GM12878 (cell line): ENCODE measurements around the gene AP2A2. TPM values are rescaled to one million over a fixed set of nuclear protein-coding genes. Genes with fewer than 3 reads are reported as not detected.

Experiments
- ATAC-seq: fragments of 200-7000 bp; cut with Tn5 transposase; 3 replicates; pipeline ENCODE4 v1.9.1; 2020; ENCODE audit warnings: mild to moderate bottlenecking, moderate library complexity
- BruUV-seq: library from RNA; stranded (reverse); fragments of 400-500 nt; replicated peaks from 2 replicates; lab custom pipeline; 2021; lab: Mats Ljungman, UMichigan
- CTCF ChIA-PET: fragments of 300-600 bp; sonication (Branson Sonifier 250); formaldehyde crosslinking; extraction: SDS; loops from one replicate; lab custom pipeline; 2021; ENCODE audit warnings: inconsistent platforms; lab: Yijun Ruan, JAX
- POLR2A ChIA-PET: fragments of 350-600 bp; formaldehyde crosslinking; extraction: SDS; loops from one replicate; lab custom pipeline; 2021; ENCODE audit warnings: inconsistent platforms; lab: Charles Lee
- RAD21 ChIA-PET: fragments of 300-600 bp; sonication (Branson Sonifier 250); formaldehyde crosslinking; loops from one replicate; lab custom pipeline; 2023; ENCODE audit warnings: antibody characterized with exemption; ENCODE audit not compliant: unreplicated experiment; lab: Charles Lee
- SMC1A ChIA-PET: fragments of 300-600 bp; sonication (Branson Sonifier 250); formaldehyde crosslinking; loops from one replicate; lab custom pipeline; 2023; ENCODE audit not compliant: unreplicated experiment, uncharacterized antibody; lab: Charles Lee
- DNase-seq: peaks from one replicate; pipeline ENCODE4 v3.0.0-alpha.2; 2011; ENCODE audit warnings: low read depth, low spot score
- FAIRE-seq: peaks from 3 replicates; lab custom pipeline; 2011; peaks lifted over from hg19 to GRCh38; lab: Jason Lieb, UNC
- H2AFZ ChIP-seq: 2 replicates; pipeline ENCODE4 v1.6.0; 2011; ENCODE audit warnings: low read depth, low read length, control low read depth; ENCODE audit not compliant: control insufficient read depth
- H3K27ac ChIP-seq: 2 replicates; pipeline ENCODE4 v1.5.1; 2011; ENCODE audit warnings: control low read depth; ENCODE audit not compliant: control insufficient read depth, insufficient read depth
- H3K27me3 ChIP-seq, 2 experiments: replicated peaks in 1 of 2; 2 replicates each; pipeline versions ENCODE4 v1.6.0 to v1.6.1; 2011; ENCODE audit warnings: low read length in 1 of 2; ENCODE audit not compliant: control insufficient read depth in 2 of 2, insufficient read depth in 2 of 2
- H3K36me3 ChIP-seq, 2 experiments: 2 replicates each; pipeline ENCODE4 v1.5.1; 2011; ENCODE audit warnings: low read length in 1 of 2; ENCODE audit not compliant: control insufficient read depth in 2 of 2, insufficient read depth in 2 of 2
- H3K4me1 ChIP-seq: 2 replicates; pipeline ENCODE4 v1.6.1; 2011; ENCODE audit warnings: mild to moderate bottlenecking, low read length, moderate library complexity, mixed read lengths; ENCODE audit not compliant: control insufficient read depth, insufficient read depth
- H3K4me2 ChIP-seq: 2 replicates; pipeline ENCODE4 v1.6.0; 2011; ENCODE audit warnings: control low read depth; ENCODE audit not compliant: control insufficient read depth, insufficient read depth
- H3K4me3 ChIP-seq: fragments of 200-600 bp; sonication (generic); 2 replicates; pipeline ENCODE4 v1.5.1; 2016
- H3K79me2 ChIP-seq: 2 replicates; pipeline ENCODE4 v1.6.0; 2011; ENCODE audit warnings: low read length; ENCODE audit not compliant: control insufficient read depth, insufficient read depth
- H3K9ac ChIP-seq: 2 replicates; pipeline ENCODE4 v1.8.0; 2011; ENCODE audit warnings: low read length, control low read depth, mixed read lengths; ENCODE audit not compliant: control insufficient read depth, insufficient read depth
- H3K9me3 ChIP-seq: replicated peaks from 3 replicates; pipeline ENCODE4 v1.5.1; 2011; ENCODE audit warnings: mild to moderate bottlenecking, low read length; ENCODE audit not compliant: control insufficient read depth, insufficient read depth
- H4K20me1 ChIP-seq: 2 replicates; pipeline ENCODE4 v1.6.0; 2011; ENCODE audit not compliant: control insufficient read depth, insufficient read depth
- BMI1 ChIP-seq: fragments of 450-650 bp; IDR thresholded peaks from 2 replicates; pipeline ENCODE4 v1.6.1; 2016; ENCODE audit warnings: mild to moderate bottlenecking, moderate library complexity, borderline replicate concordance
- CREB1 ChIP-seq: IDR thresholded peaks from 2 replicates; pipeline ENCODE4 v1.6.1; 2012; ENCODE audit warnings: low read depth, mild to moderate bottlenecking, inconsistent platforms
- CREM ChIP-seq: IDR thresholded peaks from 2 replicates; pipeline ENCODE4 v1.6.1; 2014; ENCODE audit warnings: antibody characterized with exemption, low read depth
- EZH2 ChIP-seq: IDR thresholded peaks from 2 replicates; pipeline ENCODE4 v1.6.1; 2012; ENCODE audit warnings: low read depth, mild to moderate bottlenecking, control low read depth, inconsistent platforms, low read length, borderline replicate concordance; ENCODE audit not compliant: control insufficient read depth
- HDAC2 ChIP-seq: fragments of 200-600 bp; sonication (generic); IDR thresholded peaks from 2 replicates; pipeline ENCODE4 v1.6.1; 2017
- HDGF ChIP-seq: fragments of 450-650 bp; IDR thresholded peaks from 2 replicates; pipeline ENCODE4 v1.6.1; 2016; ENCODE audit warnings: antibody characterized with exemption
- IRF3 ChIP-seq: fragments of 450-650 bp; IDR thresholded peaks from 2 replicates; pipeline ENCODE4 v1.6.1; 2014; ENCODE audit warnings: mild to moderate bottlenecking
- KAT2A ChIP-seq: conservative IDR thresholded peaks from 2 replicates; pipeline ENCODE4 v1.6.1; 2011; ENCODE audit warnings: low read depth, low read length; ENCODE audit not compliant: control insufficient read depth
- KDM1A ChIP-seq: fragments of 200-600 bp; sonication (generic); IDR thresholded peaks from 2 replicates; pipeline ENCODE4 v1.6.1; 2016; ENCODE audit warnings: borderline replicate concordance
- MEF2A ChIP-seq: IDR thresholded peaks from 2 replicates; pipeline ENCODE4 v1.6.1; 2011; ENCODE audit warnings: low read depth, mild to moderate bottlenecking, low read length, moderate library complexity; ENCODE audit not compliant: insufficient read depth
- NBN ChIP-seq: fragments of 450-650 bp; IDR thresholded peaks from 2 replicates; pipeline ENCODE4 v1.6.1; 2016
- NFIC ChIP-seq: IDR thresholded peaks from 2 replicates; pipeline ENCODE4 v1.6.1; 2012; ENCODE audit warnings: low read depth, mild to moderate bottlenecking, inconsistent platforms, low read length, moderate library complexity
- PML ChIP-seq: IDR thresholded peaks from 2 replicates; pipeline ENCODE4 v1.6.1; 2012; ENCODE audit warnings: low read length, inconsistent platforms
- RAD21 ChIP-seq: IDR thresholded peaks from 2 replicates; pipeline ENCODE4 v1.6.1; 2011; ENCODE audit warnings: mild to moderate bottlenecking, low read depth, low read length, moderate library complexity; ENCODE audit not compliant: insufficient read depth
- RCOR1 ChIP-seq: conservative IDR thresholded peaks from 2 replicates; pipeline ENCODE4 v1.6.1; 2012; ENCODE audit warnings: low read depth, low read length, improper control_type of control experiment
- SIX5 ChIP-seq: IDR thresholded peaks from 2 replicates; pipeline ENCODE4 v1.6.1; 2011; ENCODE audit warnings: mild to moderate bottlenecking, low read depth, low read length, moderate library complexity; ENCODE audit not compliant: severe bottlenecking
- SKIL ChIP-seq: fragments of 450-650 bp; IDR thresholded peaks from 2 replicates; pipeline ENCODE4 v1.6.1; 2017; ENCODE audit warnings: mild to moderate bottlenecking, low read depth, inconsistent platforms; ENCODE audit not compliant: poor library complexity, severe bottlenecking
- SUZ12 ChIP-seq: fragments of 200-600 bp; sonication (generic); IDR thresholded peaks from one replicate; pipeline ENCODE4 v1.6.1; 2018; ENCODE audit warnings: antibody characterized with exemption, mild to moderate bottlenecking; ENCODE audit not compliant: unreplicated experiment
- TAF1 ChIP-seq: IDR thresholded peaks from 2 replicates; pipeline ENCODE4 v1.6.1; 2011; ENCODE audit warnings: mild to moderate bottlenecking, low read depth, low read length, borderline replicate concordance
- ZNF207 ChIP-seq: fragments of 450-650 bp; IDR thresholded peaks from 2 replicates; pipeline ENCODE4 v1.6.1; 2014; ENCODE audit warnings: antibody characterized with exemption, mild to moderate bottlenecking, borderline replicate concordance
- ZZZ3 ChIP-seq: IDR thresholded peaks from 2 replicates; pipeline ENCODE4 v1.6.1; 2011; ENCODE audit warnings: low read depth; ENCODE audit not compliant: control insufficient read depth, insufficient read length
- WGBS: methylation state at CpG from one replicate; pipeline ENCODE4 v1.1.6; 2016; ENCODE audit warnings: low lambda C conversion rate; ENCODE audit not compliant: insufficient replicate concordance, insufficient coverage; ENCODE audit errors: missing lambda C conversion rate; 5-methylcytosine and 5-hydroxymethylcytosine counted together
- in situ Hi-C: fragments of 300-500 bp; cut with MboI; formaldehyde crosslinking; loops from 9 replicates; pipeline ENCODE4 v1.14.3; 2018; ENCODE audit warnings: mixed read lengths
- intact Hi-C: fragments of 100-400 bp; cut with micrococcal nuclease; formaldehyde crosslinking; loops from one replicate; pipeline ENCODE4 v1.14.2; 2022; ENCODE audit not compliant: unreplicated experiment
- polyA plus RNA-seq, 11 experiments: library from polyadenylated mRNA; depleted of rRNA in 4 of 11; unstranded in 6 of 11; stranded (reverse) in 5 of 11; fragments of >200 nt; fragmentation: Nextera tagmentation in 4 of 11; fragmentation: Illumina TruSeq in 1 of 11; extraction: Ambion mirVana in 4 of 11; extraction: Trizol in 1 of 11; gene quantifications; 1 replicate in 1 of 11; 2 replicates in 10 of 11; pipeline versions ENCODE4 v1.2.1 to v1.2.3, GENCODE V29; 2011 to 2016; ENCODE audit warnings: inconsistent platforms in 2 of 11, missing spikeins in 2 of 11, low read depth in 1 of 11
- total RNA-seq, 4 experiments: library from RNA; depleted of rRNA in 3 of 4; stranded (reverse); fragments of >200 nt in 3 of 4; fragmentation: Illumina TruSeq in 1 of 4; extraction: Trizol in 1 of 4; gene quantifications; 2 replicates each; pipeline versions ENCODE4 v1.2.1 to v1.2.3, GENCODE V29; 2013 to 2021

AP2A2 gene
- total and polyA plus RNA-seq, 10 of the 15 experiments (the other 5 are each of a cell fraction or from before 2014, with no cell fraction given), result 0.58 to 48.8 (median 18.2) TPM

- no peak for TF ChIP-seq CREM
These were observed 17.2 kb downstream of the AP2A2 start (continued) for GRCh38 chr11:942823-943222.

- H3K27ac ChIP-seq, result no peak overlapping the region
- intact Hi-C loops, result no loop called here
- no peaks in the 10 kb centered on the region for H3K27me3 ChIP-seq
- ChIA-PET POLR2A (no interaction called here), SMC1A (no interaction called here), CTCF (interaction anchor here (0.8 kb wide), 1 partner anchor 11 kb away, joined by 3 read pairs; no protein-coding TSS in a partner anchor), RAD21 (no interaction called here)
- no peak overlapping the region for H2AFZ ChIP-seq
- DNase-seq, result no peak
- no peak for TF ChIP-seq NBN
- no peak for TF ChIP-seq NFIC
- no peak for TF ChIP-seq EZH2
- no peak for TF ChIP-seq ZZZ3
- TF ChIP-seq ZNF207, result no peak
- no peak for TF ChIP-seq HDAC2
- no peak for TF ChIP-seq TAF1
- no peak for TF ChIP-seq CREB1
- TF ChIP-seq HDGF, result no peak
- no peak for TF ChIP-seq RAD21
- no peak for TF ChIP-seq KDM1A
- TF ChIP-seq SKIL, result no peak
- no peak for TF ChIP-seq PML
- no peak for TF ChIP-seq SIX5
- no peak for TF ChIP-seq MEF2A
- TF ChIP-seq BMI1, result no peak
- no peak for TF ChIP-seq SUZ12
- no peak for TF ChIP-seq KAT2A
- no peak for TF ChIP-seq RCOR1
- TF ChIP-seq IRF3, result no peak
- H3K9ac ChIP-seq, result no peak overlapping the region
- no peaks in the 10 kb centered on the region; the same call in 1 of the 3 replicates for H3K9me3 ChIP-seq
- no peak overlapping the region for H3K4me3 ChIP-seq
- no TSS peak for BruUV-seq
- H3K79me2 ChIP-seq, result peaks cover 8% of the 10 kb centered on the region
- no peaks in the 10 kb centered on the region for H4K20me1 ChIP-seq
- H3K4me1 ChIP-seq, result no peaks in the 10 kb centered on the region
- no peak for FAIRE-seq
- H3K4me2 ChIP-seq, result no peak overlapping the region
- H3K36me3 ChIP-seq, result peaks cover 3 to 10% of the 10 kb centered on the region in 2 experiments
- no peak for ATAC-seq
- WGBS, result 89% methylated on average over 13 of the region's 13 CpGs
- in situ Hi-C loops, result no loop called here
These were observed 19.2 kb downstream of the AP2A2 start for GRCh38 chr11:944711-945470.
